Inflammatory macrophage (primary cell): Measurements from ENCODE around the gene ELP5.

ENCODE experiments used
- DNase-seq, 2 donors: peaks; one replicate each; pipeline ENCODE4 v3.0.0-alpha.2; 2020 to 2022

The ELP5 gene

DNA sequence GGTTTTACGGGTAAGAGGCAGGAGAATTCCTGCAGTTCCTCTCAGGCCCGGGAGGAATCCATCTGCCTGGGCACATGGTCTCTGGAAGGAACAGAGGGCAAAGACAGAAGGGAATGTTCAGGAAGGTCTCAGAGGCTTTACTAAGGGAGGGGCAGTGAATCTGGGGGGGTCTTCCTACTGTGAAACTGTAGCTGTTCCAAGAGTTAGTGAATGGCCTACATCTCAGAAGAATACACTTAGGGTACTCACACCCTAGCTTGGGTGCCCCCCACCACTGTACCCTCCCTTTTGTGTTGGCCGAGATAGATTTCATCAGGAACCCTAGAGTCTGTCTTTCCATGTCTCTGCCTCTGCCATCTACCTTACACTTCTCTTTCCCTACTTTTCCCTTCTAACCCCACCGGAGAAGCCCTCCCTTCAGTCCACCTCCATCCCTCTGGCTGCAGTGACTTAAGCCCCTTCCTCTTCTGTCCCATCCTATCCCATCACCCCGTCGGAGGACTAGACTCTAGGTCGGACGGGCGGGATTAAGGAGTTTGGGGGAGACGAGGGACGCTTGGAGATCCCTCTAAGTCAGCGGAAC is 32.7 kb upstream of the ELP5 start:
- DNase-seq = no peak

DNA sequence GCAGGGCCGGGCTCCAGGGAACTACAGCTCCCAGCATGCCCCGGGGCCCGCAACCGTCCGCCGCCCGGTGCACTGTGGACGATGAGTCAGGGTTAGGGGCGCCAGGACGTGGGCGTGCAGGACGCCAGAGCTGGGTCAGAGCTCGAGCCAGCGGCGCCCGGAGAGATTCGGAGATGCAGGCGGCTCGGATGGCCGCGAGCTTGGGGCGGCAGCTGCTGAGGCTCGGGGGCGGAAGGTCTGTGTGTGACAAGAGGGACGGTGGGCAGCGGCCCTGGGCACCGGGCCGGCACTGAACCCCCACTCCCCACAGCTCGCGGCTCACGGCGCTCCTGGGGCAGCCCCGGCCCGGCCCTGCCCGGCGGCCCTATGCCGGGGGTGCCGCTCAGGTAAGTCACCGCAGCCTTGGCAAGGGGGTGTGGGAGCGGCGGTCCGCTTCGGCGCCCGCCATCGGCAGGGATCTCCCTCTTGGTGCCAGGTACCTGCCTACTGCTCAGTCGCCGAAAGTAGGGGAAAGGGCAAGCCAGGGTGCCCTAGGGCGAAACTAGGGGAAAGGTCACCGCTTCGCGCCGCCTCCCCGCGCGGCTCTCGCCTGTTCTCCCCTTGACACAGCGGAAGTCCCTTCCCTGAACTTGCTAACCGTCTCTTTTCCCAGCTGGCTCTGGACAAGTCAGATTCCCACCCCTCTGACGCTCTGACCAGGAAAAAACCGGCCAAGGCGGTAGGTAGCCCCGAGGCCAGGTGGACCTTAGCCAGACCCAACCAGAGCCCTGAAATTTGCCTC is 32.0 kb upstream of the ELP5 start, which contains the start of the genes ACADVL and DLG4:
Gene ACADVL (plus strand): TSS at position 127 of the 781 bp plus-strand sequence. CDS start 47 bp downstream, at position 174.
Gene DLG4 (minus strand): TSS at position 25 of the 781 bp plus-strand sequence.
- peak; percentile 76 to 88 for DNase-seq

DNA sequence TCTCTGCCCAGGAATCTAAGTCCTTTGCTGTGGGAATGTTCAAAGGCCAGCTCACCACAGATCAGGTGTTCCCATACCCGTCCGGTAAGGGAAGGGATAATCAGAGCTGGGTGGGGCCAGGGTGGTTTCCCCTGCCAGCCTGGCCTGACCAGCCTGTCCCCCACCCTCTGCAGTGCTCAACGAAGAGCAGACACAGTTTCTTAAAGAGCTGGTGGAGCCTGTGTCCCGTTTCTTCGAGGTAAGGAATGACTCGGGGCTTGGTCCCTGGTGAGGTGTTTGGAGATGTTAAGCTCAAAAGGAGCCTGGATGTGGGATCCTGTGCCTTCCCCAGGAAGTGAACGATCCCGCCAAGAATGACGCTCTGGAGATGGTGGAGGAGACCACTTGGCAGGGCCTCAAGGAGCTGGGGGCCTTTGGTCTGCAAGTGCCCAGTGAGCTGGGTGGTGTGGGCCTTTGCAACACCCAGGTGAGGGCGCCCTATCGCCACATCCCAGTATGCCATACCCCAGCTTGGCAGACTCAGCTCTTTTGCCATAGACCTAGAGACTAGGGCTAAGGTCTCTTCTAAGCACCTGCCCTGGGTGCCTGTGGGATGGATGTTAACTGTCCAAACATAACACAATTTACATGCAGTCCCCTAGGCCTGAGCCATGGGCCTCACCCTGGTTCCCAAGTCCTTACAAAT is 31.3 kb upstream of the ELP5 start:
- peak; percentile 46 to 62 for DNase-seq

DNA sequence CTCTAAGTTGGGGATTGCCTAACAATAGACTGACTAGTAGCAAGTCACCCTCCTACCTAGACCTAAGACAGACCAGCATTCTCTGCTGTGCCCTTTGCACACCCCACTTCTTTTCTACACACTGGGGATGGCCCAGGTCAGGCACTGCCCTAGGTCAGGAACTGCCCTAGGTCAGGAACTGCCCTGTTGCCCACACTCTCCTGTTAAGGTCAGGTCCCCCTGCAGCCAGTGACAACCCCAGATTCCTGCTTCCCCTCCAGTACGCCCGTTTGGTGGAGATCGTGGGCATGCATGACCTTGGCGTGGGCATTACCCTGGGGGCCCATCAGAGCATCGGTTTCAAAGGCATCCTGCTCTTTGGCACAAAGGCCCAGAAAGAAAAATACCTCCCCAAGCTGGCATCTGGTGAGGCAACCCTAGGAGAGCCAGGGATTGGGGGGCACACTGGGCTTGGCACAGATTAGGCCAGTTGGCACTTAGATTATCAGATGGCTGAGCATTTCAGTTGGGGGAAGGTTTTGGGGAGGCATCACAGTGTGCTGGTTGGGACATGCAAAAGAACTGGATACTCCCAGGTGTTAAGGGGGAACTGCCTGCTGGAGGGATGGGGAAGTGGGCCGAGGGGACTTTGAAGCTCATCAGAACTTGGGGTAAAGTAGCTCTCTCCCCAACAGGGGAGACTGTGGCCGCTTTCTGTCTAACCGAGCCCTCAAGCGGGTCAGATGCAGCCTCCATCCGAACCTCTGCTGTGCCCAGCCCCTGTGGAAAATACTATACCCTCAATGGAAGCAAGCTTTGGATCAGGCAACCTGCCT is 30.5 kb upstream of the ELP5 start:
- no peak for DNase-seq

DNA sequence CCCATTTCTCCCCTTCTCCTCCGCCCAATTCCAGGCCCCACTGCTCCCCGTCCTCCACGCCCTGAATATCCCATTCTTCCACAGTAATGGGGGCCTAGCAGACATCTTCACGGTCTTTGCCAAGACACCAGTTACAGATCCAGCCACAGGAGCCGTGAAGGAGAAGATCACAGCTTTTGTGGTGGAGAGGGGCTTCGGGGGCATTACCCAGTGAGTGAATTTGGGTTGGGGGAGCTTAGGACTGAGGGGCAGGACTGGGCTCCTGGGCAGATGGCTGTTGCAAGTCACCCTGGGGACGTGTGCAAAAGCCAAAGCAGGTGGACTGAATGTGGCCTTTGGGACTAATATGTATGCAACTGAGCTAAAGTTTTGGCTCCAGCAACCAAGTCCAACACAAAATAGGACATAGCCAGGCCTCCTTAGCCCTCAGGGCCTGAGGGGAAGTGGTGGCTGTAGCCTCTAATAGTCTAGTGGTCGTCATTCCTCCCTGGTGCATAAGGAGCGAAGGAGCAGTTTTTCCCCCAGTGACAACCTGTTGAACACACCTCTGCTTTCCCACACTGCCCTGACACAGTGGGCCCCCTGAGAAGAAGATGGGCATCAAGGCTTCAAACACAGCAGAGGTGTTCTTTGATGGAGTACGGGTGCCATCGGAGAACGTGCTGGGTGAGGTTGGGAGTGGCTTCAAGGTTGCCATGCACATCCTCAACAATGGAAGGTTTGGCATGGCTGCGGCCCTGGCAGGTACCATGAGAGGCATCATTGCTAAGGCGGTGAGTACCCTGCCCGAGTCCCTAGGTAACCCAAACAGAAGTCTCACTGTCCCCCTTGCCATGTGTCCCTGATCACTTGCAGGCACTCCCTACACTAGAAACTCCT is 29.7 kb upstream of the ELP5 start:
- DNase-seq = no peak

DNA sequence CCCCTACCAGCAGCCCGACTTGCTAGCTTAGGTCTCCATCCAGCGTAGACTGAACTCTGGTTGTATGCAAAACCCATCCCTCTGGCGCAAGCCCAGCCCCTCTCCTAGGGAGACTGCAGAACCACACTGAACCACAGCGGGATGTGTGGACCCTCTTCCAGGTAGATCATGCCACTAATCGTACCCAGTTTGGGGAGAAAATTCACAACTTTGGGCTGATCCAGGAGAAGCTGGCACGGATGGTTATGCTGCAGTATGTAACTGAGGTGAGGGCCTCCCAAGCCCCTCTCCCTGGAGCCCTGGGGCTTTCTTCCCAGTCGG is 29.1 kb upstream of the ELP5 start:
- DNase-seq = no peak

DNA sequence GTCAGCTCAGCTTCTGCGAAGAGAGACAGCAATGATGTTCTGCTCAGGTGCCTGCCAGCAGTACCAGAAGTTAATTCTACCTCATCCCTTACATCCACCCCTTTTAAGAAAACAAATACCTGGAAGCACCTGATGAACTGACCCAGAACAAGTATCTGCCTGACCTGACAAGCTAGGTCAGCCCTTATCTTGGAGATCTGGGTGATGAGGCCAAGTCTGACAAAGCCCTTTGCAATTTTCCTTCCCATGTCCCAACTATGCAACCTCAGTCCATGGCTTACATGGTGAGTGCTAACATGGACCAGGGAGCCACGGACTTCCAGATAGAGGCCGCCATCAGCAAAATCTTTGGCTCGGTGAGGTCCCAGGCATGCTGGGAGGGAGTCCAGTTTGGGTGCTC is 28.6 kb upstream of the ELP5 start:
- DNase-seq = no peak

DNA sequence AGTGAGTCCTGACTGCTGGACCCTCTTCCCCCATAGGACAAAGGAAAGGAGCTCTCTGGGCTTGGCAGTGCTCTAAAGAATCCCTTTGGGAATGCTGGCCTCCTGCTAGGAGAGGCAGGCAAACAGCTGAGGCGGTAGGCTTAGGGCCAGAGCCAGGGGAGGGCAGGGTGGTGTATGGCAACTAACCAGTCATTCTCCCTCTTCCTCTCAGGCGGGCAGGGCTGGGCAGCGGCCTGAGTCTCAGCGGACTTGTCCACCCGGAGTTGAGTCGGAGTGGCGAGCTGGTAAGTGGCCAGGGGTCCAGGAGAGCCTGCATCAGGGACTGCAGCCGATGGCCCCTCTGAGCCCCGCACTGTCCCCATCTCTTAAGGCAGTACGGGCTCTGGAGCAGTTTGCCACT is 27.9 kb upstream of the ELP5 start:
- no peak for DNase-seq

DNA sequence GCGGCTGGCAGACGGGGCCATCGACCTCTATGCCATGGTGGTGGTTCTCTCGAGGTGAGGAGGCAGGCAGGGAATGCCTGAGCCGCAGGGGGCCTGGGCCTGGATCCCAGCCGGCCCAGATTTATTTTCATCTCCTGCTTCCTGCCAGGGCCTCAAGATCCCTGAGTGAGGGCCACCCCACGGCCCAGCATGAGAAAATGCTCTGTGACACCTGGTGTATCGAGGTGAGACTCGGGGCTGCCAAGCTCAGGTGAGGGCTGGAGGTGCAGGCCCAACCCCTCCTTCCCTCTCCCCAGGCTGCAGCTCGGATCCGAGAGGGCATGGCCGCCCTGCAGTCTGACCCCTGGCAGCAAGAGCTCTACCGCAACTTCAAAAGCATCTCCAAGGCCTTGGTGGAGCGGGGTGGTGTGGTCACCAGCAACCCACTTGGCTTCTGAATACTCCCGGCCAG is 27.3 kb upstream of the ELP5 start:
- no peak for DNase-seq

DNA sequence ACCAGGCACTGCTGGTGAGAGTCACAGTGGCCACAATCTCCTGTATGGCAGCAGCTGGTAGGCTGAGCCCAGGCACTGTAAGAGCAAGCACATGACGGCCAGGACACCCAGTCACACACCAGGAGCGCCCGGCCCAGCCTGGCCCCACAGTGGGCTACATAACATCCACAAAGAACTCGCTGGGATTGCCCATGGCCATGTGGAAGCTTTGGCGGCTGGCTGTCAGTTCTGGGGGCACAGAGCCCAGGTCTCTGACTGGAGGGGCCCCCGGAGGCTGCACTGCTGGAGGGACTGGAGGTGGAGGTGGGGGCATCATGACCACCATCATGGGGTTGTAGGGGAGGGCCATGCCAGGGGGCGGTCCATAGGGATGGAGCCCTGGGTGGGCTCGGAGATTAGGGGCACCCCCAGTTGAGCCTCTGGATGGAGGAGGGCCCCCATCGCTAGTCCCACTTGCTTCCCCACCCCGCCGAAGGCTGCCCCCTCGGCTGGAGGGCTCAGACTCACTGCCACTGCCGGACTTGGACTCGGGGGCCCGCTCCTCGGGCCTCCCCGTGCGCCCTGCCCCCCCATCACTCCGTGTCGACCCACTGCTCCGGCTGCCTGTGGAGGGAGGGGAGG is 26.2 kb upstream of the ELP5 start:
- DNase-seq = no peak

DNA sequence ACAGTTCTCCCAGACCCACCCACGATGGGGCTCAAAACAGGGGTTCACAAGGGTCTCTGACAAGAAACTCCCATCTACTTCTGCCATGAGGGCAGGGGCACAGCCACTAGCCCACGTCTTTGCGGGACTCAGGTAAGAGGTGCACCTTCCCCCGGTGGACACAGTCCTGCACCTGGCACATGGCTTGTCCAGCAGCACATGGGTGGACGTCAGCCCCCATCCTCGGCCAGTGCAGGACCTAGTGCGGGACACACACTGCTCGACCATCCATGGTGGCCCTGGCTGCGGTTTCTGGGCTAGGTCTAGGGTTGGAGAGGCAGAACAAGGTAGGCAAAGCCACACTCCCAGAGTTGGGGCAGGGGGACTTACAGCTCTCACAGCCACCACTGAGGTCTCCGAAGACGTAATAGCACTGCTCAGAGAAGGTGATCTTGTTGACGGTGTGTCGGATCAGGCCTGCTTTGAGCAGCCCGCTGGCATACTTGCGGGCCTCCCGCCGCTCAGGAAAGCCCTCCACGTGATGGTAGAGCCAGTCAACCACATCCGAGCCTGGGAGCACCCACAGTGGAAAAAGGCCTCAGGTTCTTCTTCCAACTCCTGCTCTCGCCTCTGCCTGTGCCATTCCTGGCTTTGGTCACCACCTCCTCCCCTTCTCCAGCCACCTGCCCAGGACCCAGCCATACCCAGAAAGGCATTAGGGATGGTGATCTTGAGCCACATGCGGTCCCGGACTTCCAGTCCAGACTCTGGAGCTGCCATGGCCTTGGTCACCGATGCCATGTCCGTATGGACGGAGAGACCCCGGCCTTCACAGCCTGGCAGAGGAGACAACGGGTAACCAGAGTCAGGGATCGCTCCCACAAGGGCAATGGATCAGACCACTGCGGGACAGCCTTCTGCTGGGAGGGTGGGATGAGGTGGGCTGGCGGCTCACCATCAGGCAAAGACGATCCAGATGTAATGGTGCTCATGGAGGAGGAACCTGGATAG is 25.0 kb upstream of the ELP5 start:
- no peak for DNase-seq

DNA sequence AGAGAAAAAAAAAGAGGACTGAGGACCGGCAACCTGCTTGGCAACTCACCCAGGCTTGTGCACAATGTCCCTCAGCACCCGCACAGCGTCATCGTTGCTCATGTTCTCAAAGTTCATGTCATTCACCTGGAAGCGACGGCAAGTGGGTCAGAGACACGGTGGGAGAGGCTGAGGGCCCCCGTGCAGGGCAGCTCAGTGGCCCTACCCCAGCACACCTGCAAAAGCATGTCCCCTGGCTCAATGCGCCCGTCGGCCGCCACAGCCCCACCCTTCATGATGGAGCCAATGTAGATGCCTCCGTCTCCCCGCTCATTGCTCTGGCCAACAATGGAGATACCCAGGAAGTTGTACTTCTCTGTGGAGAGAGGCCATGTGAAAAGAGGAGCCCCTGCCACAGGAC is 23.1 kb upstream of the ELP5 start:
- no peak for DNase-seq

DNA sequence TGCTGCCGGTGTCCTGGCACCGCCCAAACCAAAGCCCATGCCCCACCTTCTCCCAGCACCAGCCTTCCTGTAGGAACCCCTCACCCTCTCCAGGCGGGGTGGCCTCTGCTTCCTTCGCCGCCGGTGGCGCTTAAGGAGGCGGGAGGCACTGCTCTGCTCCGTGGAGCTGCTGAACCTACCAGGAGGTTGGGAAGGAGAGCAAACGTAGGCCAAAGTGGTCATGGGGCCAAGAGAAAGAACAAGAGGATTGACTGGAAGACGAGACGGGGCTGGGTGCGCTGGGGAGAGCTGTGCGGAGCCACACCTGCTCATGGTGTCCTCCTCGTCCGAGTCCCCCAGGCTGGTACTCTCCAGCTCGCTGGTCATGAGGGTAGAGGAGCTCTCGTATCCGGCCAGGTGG is 22.5 kb upstream of the ELP5 start:
- no peak for DNase-seq

DNA sequence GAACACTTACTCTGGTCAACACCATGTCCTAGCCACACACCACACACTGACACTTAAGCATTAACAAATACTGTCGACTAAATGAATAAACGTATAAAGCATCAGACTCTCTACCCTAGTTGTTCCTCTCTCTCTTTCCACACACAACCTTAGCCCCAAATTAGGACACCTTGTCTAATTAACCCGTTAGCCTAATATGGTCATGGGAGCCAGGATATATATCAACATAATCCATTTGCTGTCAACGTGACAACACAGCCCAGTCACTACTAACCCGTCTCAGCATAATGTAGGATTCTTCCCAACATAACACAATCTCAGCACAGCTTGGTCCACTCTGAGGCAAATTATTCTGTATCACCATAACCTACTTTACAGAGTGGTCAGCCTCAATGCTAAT is 19.9 kb upstream of the ELP5 start:
- DNase-seq = no peak

DNA sequence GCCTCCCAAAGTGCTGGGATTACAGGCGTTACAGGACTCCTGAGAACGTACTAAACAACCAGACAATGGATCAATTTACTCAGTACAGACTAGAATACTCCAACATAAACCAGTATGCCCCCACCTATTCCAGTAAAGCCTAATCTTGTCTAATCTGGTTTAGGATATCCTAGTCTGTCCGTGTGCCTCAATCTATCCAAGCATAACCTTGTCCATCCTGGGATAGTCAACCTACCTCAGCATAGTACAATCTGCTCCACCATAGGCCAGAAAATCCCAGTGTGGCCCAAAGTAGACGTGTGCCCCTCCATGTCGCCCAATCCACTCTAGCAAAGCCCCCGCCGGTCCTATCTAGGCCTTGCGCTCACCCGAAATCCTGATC is 18.3 kb upstream of the ELP5 start:
- DNase-seq = no peak

DNA sequence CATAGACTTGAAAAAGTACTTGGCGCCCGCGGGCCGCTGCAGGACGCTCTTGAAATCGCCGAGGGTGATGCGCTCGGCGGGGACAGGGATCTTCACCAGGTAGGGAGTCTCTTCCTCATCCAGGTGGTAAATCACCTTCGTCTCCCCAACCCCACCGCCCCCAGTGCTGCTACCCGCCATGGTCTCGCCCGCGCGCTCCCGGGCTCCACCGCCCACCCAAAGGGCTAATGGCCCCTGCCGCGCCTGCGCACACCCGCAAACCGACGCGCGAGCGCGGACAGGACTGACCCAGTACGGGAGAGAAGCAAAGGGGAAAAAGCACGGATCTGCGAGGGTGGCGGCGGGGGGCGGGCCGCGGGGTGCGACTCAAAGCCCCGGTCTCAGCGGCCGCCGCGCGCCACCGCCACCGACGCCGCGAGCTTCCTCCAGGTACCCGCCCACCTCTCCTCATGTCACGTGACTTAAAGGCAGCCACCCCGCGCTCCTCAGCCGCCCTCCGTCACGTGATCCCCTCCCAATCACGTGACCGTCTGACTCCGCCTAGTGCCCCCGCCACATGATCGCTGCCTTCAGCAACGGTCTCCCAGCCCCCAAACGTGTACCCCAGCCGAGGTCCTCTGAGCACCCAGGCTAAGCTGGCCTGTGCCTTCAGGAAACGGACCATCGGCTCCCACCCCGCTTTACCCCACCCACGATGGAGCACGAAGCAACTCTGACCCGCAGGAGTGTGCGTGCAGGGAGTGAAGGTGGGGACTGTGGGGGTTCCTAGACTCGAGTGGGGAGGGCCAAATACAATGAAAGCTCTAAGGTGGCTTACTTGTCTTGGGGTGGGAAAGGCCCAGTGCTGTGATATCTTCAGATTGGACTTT is 17.7 kb upstream of the ELP5 start, which contains the start of gene DVL2:
Gene DVL2 (minus strand): TSS at position 435 of the 869 bp plus-strand sequence. CDS start 255 bp downstream, at position 180.
- DNase-seq = peak; percentile 92 to 95

DNA sequence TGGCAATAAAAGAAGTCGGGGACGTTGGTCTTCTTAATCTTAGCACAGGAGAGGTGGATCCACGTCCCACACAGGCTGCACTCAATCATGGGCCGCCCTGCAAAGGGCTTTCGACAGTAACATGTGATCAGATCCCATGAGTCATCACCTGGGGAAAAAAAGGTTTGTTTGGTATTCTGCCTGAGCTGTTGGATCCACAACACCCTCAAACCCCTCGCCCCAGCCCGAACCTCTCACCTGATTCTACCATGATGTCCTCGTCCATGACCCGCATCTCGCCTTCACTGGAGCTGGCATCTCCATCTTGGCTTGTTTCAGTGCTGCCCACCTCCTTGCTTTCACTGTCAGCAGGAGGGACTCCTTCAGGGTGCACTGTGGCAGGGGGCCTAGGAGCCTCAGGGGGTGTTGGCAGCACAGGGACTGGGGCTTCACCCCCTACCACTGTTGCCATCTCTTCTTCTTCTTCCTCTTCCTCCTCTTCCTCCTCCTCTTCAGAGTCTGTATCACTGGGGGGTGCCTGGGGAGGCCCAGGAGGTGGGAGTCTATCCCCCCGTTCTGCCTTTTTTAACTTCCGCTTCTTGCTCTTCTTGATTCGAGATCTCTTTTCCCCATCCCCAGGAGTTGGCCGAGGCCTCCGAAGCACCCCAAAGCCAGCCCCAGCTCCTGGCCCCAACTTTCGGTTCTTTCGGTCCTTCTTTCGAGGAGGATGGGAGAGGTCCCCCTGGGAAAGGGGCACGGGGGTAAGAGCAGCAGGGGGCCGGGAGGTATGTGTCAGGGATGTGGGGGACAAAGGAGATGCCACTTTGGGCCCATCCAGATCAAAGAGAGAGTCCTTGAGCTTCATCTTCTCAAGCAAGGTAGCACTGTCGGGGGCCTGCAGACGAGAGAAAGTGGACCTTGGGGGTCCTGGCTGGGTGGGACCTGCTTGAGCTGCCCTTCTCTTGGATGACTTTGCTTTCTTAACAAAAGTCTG is 16.0 kb upstream of the ELP5 start:
- peak in 1 of 2 donors; percentile 60 for DNase-seq

DNA sequence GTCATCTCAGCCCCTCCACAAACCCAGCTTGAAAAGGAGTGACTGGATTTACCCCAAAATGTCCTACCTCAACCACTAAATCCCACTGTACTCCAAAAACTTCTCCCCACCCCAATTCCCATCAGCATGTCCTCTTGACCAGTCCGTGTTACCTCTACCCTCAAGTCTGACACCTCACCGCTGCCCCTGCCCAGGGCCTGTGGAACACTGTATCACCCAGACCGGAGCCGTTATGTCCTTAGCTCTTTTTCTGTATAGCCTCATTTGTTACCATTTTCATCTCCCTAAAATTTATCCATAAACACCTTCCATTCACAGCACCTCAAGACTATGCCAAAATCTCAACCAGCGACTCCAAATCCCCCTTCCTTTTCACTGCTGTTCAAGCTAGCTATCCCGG is 15.2 kb upstream of the ELP5 start:
- no peak for DNase-seq
